ENCODE measurements around the gene DMD.

Gene DMD

DNA sequence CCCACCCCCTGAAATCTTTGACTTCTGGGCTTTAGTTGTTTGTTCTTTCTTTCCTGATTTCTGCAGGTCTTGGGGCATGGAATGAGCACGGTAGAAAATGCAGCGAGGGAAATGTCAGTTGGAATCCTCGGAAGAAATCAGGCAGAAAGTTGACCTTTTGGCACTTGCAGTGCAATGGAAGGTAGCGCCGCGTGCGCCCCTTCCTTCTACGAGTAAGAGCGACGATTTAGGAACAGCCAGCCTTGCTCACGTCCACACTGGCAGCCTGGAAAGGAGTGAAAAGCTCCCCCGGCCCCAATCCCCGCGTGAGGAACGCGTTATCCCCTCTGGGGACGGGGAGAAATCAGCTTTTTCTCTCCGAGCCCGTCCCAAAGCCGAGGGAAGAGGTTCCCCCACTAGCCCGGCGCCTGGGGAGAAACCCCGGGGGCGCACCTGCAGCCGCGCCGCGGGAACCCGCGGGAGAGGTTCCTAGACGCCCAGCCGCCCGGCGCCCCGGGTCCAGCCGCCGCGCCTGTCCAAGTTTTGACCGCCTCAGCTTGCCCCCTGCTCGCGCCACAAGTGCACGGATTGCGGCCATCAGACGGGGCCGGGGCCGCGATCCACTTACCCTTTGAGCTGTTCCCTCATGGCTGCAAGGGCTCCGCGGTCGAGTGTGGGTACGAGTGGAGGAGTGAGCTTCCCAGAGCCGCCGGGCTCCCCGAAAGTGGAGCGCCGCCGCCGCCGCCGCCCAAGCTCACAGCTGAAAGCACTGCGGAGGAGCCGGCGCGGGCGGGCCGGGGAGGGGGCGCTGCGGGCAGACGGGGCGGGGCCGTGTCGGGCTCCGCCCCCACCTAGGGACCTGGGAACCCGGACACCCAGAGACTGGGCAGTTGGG is 1944.9 kb downstream of the DMD start:
- peak; percentile 53 for DNase-seq (ENCODE audit: low read depth)
- no peak for TF ChIP-seq CTCF (IDR thresholded peaks at IDR 0.05; ENCODE audit: insufficient read depth, low read depth, low read length, missing control alignments)
- H3K4me3 ChIP-seq (ENCODE audit: low read length): peak overlapping the region; percentile 56

- no peak for TF ChIP-seq CTCF (IDR thresholded peaks at IDR 0.05; ENCODE audit: insufficient read depth, low read depth, low read length, missing control alignments)
- DNase-seq (ENCODE audit: low read depth): no peak
- peak overlapping the region; percentile 27 for H3K4me3 ChIP-seq (ENCODE audit: low read length)
Measured at GRCh38 chrX:31265383-31265782, 1946.0 kb downstream of the DMD start.

GRCh38 chrX:31260351-31260750 is 1951.0 kb downstream of the DMD start:
- peak; percentile 7 for DNase-seq (ENCODE audit: low read depth)
- H3K4me3 ChIP-seq (ENCODE audit: low read length): no peak overlapping the region
- no peak for TF ChIP-seq CTCF (IDR thresholded peaks at IDR 0.05; ENCODE audit: insufficient read depth, low read depth, low read length, missing control alignments)

DNA sequence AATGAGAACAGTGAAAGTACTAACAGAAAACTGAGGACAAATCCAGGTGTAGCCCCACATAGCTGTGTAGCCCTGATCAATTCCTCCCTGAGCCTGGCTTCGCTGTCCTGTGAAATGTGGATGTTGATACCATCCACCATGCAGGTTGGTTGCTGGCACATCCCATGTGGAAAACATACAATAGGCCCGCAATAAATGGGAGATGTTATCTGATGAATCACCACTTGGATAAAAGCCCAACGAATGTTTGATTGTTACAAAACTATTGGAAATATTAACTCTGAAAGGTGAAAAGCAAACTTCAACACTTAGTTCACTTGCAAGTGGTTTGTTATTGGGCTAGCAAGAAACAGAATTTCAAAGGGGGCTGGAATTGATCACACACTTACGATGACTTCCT is 1953.2 kb downstream of the DMD start:
- DNase-seq (ENCODE audit: low read depth): peak; percentile 25
- TF ChIP-seq CTCF (IDR thresholded peaks at IDR 0.05; ENCODE audit: insufficient read depth, low read depth, low read length, missing control alignments): no peak
- H3K4me3 ChIP-seq (ENCODE audit: low read length): no peak overlapping the region

- DNase-seq (ENCODE audit: low read depth): no peak
- no peak overlapping the region for H3K4me3 ChIP-seq (ENCODE audit: low read length)
- no peak for TF ChIP-seq CTCF (IDR thresholded peaks at IDR 0.05; ENCODE audit: insufficient read depth, low read depth, low read length, missing control alignments)
Measured at GRCh38 chrX:31255310-31256033, 1955.9 kb downstream of the DMD start.

GRCh38 chrX:31252133-31252532 is 1959.2 kb downstream of the DMD start:
- no peak for TF ChIP-seq CTCF (IDR thresholded peaks at IDR 0.05; ENCODE audit: insufficient read depth, low read depth, low read length, missing control alignments)
- DNase-seq (ENCODE audit: low read depth): no peak

More at GRCh38 chrX:31252133-31252532, 1959.2 kb downstream of the DMD start:
- no peak overlapping the region for H3K4me3 ChIP-seq (ENCODE audit: low read length)
